Suprapubic skin (tissue), 4 donors: Measurements from ENCODE around the gene DENND6B.

Source experiments
- EP300 ChIP-seq: sonication (generic); formaldehyde crosslinking; IDR thresholded peaks from one replicate; pipeline ENCODE4 v1.6.1; 2017; ENCODE audit warnings: antibody characterized with exemption
- POLR2A ChIP-seq, 2 donors: fragments of 450-650 bp; IDR thresholded peaks; one replicate each; pipeline ENCODE4 v1.6.1; 2017; ENCODE audit warnings: antibody characterized with exemption in 2 of 2, mild to moderate bottlenecking in 2 of 2, moderate library complexity in 2 of 2
- POLR2AphosphoS5 ChIP-seq, 3 donors: sonication (generic); formaldehyde crosslinking; IDR thresholded peaks; one replicate each; pipeline ENCODE4 v1.6.1; 2017; ENCODE audit warnings: antibody characterized with exemption in 3 of 3
- TF ChIP-seq, protein P1 (sequence below), 2 donors: fragments of 200-600 bp in 1 of 2; fragments of 450-650 bp in 1 of 2; sonication (generic) in 1 of 2; IDR thresholded peaks; one replicate each; pipeline ENCODE4 v1.5.1; 2016 to 2019; ENCODE audit warnings: antibody characterized with exemption in 2 of 2, mild to moderate bottlenecking in 1 of 2, moderate library complexity in 1 of 2

- TF ChIP-seq, protein P1, sequence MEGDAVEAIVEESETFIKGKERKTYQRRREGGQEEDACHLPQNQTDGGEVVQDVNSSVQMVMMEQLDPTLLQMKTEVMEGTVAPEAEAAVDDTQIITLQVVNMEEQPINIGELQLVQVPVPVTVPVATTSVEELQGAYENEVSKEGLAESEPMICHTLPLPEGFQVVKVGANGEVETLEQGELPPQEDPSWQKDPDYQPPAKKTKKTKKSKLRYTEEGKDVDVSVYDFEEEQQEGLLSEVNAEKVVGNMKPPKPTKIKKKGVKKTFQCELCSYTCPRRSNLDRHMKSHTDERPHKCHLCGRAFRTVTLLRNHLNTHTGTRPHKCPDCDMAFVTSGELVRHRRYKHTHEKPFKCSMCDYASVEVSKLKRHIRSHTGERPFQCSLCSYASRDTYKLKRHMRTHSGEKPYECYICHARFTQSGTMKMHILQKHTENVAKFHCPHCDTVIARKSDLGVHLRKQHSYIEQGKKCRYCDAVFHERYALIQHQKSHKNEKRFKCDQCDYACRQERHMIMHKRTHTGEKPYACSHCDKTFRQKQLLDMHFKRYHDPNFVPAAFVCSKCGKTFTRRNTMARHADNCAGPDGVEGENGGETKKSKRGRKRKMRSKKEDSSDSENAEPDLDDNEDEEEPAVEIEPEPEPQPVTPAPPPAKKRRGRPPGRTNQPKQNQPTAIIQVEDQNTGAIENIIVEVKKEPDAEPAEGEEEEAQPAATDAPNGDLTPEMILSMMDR (IDR thresholded peaks at IDR 0.05), result no peak
- TF ChIP-seq POLR2AphosphoS5 (IDR thresholded peaks at IDR 0.05), result no peak
- TF ChIP-seq POLR2A (IDR thresholded peaks at IDR 0.05), result no peak
- no peak for TF ChIP-seq EP300
These were observed 66.4 kb downstream of the DENND6B start for GRCh38 chr22:50260434-50260800.
